COLO829 (cell line): Measurements from ENCODE around the gene PDE2A.

ENCODE experiments used
- DNase-seq: peaks from one replicate; pipeline ENCODE4 v3.0.0; 2012; ENCODE audit warnings: low spot score

Gene PDE2A

DNA sequence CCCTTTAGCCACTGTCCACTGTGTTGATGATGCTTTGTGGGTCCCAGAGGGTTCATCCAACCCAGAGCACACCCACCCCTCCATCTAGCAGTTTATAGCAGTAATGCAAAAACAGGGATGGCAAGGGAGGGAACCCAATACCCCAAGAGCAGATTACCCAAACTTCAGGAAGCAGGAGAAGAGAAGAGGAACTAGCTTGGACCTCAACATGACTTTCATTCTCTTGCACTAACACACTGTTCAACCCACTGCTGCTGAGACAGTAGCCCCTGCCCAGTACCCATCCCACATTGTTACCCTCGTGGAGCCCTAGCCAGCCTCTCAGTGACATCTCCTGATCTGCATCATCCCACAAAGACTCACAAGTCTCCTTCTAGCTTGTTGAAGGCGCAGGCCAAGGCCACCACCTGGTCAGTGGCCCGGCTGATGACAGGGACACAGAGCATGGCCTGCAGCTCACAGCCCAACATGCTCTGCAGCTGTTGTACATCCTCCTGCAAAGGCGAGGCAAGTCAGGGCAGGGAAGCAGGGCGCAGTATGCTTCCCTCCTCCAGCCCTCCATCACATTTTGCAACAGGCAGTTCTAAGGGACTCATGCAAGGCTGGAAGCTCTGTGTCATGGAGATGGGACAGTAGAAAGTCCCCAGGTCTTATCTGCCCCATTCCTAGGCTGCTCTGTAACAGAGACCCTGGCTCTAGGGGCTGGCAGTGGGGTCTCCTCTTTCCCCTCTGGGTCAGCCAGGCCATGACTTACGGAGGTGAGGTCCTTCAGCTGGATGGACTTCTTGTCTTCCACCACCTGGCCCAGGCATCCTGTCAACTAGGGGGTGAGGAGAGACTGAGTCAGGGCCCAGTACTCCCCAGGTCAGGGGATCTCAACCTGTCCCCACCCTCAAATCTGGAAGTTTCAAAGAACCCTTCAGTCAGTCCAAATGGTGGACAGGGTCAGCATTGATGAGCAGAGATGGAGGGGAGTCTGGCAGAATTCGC is 85.5 kb downstream of the PDE2A start:
- no peak for DNase-seq

DNA sequence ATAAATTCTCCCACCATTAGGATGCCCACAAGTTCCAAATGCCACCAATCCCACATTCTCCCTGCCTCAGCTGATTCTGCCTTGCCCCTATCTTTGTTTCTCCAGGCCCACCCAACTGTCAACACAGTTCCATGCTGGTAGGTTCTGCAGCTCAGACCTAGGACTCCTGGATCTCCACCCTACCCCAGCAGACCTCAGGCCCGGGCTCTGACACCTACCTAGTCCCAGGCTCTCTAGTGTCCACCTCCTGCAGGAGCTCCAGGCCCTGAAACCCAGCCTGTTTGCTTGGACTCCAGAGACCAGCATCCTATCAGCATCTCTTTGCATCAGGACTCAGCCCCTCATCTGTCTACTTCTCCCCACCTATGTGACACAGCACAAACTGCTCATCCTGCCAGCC is 86.5 kb downstream of the PDE2A start:
- DNase-seq: no peak

DNA sequence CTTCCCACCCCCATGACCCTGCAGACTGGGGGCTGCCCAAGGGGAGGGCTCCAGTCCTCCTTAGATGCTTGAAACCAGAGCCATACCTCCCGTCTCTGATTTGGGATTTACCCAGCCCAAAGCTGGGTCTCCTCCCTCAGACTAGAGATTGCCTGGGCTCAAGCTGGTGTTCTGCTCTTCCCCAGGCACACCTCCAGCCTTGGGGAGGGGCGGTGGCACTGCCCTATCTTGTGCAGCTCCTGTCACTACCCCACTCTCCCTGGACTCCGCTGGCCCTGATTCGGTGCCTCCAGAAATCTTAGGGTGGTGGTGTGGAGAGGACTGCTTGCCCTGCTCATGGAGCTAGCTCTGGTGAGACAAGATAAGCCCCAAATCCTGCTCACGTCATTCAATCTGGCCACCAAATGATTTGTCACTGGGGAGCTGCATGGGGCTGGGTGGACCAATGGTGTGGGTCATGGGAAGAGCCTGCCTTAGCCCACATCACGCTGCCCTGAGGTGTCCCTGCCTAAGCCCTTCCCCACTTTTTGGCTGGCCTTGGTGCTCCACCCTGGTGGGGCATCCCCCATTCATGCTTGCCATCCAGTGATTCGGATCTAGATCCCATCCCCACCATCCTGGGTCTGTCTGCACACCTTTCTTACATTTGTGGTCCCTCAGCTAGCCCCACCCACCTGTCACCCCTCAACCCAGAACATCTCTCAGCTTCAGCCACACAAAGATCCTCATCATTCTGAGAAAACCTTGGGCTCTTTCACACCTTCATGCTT is 87.7 kb downstream of the PDE2A start:
- DNase-seq: no peak

DNA sequence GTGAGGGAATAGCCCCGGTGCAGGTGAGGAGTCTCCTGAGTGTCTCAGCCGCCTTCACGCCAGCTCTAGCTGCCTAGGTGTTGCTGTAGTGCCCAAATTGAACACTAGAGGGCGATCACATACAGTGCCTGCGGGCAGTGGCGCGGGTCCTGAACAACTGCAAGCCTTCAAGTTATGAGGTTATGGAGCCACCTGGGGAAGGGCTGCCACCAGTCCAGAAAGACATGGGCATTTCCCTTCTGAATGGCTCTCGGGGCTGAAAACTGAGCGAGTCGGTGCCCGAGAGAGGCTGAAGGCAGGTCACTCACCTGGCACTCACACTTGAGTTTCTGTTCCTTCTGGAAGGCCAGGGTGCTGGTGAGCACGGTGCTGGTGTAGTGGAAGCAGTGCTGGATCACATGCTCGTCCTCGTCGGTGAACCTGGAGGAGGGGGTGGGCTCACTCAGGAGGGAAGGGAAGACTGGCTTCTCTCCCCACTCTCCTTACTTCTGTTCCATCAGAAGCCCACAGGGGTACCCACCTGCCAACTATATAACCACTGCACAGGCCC is 88.4 kb downstream of the PDE2A start:
- peak; percentile 49 for DNase-seq

DNA sequence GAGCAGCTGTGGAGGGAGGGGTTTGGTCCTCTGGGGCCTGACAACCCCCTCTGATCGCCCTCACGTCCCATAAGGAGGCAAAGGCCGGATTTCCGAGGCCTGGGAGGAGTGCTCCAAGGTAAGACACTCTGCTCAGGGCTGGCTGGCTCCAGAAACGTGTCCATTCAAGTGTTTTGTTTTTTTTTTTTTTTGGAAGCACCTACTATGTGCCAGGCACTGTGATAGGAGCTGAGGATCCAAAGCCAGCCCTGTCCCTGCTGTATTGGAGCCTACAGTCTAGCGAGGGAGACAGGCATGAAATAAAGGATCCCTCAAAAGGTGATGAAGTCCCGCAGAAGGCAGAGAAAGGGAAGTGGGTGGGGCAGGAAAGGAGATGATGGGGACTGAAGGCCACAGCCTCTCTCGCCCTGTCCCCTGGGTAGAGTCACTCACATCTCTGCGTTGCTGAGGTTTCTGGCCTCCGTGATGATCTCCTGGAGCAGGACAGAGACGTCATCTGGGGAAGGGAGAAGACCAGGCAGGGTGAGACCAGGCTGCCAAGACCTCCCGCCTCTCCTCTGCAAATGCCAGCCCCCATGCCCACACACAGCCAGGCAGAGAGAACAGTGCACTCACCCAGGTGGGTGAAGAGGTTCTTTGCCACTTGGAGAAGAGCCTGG is 89.2 kb downstream of the PDE2A start:
- no peak for DNase-seq

DNA sequence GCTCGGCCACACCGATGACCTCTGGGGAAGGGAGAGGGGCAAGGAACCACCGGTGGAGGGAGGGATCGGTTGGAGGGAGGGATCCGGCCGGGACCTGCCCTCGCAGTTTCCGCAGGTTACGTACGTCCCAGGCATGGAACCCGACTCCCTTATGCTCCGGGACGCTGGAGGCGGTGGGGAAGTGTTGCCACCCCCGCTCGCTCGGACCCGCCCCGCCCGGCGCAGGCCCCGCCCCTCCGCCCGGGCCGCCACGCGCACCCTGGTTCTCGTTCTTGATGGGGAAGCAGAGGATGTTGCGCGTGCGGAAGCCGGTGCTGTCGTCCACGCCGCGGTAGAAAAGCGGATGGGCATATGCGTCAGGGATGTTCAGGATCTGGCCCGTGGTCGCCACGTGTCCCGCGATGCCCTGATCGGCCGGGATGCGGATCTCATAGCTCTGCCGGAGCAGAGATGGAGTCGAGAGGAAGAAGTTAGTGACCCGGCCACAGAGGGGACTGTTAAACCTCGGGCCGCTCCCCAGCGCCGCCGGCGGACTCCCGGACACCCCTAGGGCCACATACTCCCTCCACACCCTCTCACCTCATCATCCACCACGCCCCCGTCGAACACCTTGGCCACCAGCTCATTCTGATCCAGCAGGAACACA is 89.8 kb downstream of the PDE2A start:
- DNase-seq: no peak

DNA sequence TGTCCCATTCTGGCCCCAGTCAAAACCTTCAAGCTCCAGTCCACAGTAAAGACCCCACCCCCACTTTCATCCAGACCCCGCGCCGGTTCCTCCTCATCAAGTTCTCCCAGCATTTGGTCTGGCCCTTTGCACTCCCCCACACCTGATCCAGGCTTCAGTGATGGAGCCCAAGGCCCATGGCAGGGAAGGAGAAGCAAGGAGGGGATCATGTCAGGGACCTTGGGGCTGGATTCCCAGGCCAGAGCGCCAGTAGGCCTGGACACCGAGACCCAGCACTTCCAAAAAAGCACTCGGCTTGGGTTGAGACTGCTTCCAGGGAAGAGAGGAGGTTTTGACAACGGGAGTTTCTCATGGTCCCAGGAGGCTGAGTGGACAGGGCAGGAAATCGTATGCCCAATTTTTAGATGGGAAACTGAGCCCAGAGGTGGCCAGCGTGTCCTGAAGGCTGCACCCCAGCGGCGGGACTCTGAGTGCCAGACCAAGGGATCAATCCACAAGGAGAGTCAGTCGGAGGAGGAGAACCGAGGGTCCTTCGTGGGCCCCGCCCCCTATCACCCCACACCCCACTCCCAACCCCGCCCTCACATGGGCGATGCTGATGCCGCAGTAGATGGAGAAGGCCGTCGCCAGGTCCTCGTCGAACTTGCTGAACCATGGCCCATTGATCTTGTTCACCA is 90.5 kb downstream of the PDE2A start:
- DNase-seq: no peak

DNA sequence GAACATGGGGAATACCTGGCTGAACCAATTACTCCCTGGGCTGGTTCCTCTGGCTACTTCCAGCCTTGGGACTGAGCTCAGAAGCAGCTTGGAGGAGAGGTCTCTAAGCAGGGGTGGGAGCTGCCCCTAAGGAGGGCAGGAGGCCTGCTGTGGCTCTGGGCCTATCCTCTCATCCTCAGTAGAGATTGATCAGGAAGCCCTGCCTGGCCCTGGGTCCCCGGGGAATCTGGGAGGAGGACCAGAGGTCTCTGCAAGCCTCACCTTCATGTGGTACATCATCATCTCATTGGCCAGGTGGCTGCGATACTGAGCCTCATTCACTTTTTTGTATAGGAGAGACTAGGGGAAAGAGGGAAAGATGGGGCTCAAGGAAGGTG is 91.1 kb downstream of the PDE2A start:
- DNase-seq: no peak

DNA sequence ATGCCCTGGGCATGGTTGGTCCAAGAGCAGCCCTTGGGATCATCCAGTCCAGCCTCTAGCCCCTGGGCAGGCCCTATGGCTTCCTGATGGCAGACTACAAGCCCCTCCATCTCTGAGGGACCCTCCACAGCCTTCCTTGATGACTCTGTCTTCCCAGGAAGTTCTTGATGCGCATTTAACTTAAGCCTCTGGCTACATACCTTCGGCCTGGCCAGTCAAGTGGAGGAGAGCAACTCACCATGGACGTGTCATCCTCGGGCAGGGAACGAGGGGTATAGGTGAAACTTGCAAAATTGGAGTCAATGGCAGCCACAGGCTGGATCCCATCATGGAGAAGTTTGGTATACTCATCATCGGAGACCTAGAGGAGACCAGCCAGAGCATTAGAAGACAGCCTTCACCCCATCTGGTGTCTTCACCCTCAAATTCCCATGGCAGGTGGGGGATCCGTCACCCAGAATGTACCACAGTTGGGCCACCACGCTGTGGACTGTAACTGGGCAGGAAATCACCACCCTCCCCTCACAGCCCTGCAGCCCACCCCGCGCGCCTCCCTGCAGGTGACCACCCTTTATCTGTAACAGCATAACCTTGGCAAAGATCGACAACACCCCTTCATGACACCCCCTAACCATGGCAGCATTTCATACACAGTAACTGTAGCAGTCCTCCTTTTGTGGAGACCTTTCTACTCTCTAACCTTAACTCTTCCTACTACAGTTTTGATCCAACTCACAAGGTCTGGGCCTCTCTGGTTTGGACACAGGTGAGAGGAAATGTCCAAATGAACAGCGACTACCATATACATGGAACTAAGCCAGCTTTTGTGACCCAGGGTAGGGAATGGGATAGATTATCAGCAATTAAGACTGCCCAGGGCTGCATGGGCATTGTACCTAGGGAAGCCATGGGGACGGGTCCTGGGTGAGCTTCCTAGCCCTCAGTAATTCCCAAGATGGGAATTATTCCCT is 91.7 kb downstream of the PDE2A start:
- no peak for DNase-seq

DNA sequence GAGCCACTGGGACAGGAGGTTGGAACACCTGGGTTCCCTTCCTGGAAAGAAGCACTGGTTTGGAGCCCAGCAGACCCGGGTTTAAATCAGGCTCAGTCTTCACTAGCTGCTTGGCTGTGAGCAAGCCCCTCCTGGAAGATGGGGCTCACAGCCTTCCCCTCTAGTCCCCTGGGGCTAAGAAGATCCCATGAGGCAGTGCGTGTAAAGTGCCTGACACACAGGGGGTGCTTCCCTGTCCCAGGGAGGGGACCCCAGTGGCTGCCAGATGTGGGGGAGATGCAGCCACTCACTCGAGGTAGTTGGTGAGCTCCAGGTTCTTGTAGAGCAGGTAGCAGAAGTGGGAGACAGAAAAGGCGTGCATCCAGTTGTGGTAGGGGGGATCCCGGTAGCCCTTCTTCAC is 93.2 kb downstream of the PDE2A start:
- DNase-seq: no peak

DNA sequence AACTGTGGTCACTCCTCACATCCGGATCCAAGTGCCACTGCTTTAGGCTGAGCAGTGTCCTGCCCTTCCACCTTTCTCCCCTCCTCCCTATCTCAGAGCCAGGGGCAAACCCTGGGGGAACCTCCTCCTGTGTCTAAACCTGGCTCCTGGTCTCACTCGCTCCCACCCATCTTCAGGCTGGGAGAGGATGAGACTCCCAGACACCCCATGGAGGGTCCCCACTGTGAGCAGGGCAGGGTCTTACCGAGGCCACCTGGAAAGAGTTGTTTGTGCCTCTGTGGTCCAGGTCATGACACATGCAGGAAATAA is 93.6 kb downstream of the PDE2A start:
- DNase-seq: no peak

DNA sequence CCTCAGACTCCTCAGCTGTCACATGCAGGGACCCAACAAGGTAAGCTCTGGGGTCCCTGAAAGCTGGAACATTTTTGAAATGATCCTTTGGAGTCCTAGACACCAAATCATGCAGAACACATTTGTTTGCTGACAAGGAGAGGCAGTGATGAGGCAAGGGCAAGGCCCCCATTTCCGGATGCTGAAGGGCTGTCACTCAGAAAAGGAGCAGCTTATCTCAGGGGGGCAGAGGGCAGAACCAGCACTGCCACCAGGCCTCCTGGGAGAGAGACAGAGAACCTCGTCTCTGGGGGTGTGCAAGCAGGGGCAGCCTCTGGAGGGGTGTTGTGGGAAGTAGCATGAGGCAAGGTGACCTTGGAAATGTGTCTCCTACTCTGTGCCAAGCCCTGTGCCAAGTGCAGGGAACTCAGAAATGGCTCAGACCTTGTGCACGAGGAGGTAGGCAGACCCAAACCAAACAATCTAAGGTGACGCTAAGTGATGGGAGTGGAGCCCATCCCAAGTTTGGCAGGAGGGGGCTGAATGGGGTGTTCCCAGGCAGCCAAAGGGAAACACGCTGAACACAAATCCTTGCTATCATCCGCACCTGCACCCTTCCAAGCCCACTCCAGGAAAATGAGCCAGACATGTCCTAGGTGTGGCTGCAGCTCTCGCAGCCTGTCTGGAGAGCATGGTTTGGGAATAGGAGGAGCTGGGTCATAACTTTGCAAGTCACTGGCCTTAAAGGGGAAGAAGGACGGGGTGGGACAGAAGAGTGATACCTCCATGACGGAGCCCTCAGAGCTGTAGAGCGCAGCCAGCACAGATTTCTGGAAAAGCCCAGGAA is 94.2 kb downstream of the PDE2A start:
- DNase-seq: no peak

DNA sequence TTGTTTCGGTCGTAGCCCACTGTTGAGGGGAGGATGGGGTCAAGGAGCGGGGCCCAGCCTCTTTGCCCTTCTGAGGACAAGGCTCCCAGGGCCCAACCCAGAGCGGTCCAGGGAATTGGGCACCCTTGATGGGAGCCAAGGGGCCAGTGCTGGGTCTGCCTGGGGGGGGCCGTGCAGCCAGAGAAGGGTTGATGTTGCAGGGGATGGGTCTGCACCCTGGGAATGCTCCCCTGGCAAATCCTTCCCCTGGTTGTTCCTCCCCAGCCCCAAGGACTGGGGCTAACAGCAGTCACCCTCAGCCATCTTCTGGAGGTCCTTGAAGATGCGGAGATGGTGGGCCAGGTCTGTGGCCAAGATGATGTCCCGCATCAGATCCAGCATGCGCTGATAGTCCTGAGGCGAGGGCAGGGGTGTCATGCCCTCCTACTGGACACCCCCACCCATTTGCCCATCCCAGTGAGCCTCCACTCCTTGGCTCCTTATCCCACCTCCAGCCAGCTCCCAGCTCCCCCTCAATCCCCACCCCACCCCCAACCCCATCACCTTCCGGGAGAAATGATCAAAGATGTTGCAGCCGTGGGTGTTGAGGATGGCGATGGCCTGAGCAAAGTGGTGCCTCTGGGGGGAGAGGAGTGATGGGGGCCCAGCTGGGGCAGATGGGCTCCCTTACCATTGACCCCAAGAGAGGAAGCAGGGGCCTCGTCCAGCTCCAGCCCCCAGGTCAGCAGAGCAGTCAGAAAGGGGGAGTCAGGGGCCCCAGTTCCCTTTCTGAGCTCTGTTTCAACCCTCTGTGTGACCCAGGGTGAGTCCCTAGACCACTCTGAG is 95.0 kb downstream of the PDE2A start:
- DNase-seq: no peak

DNA sequence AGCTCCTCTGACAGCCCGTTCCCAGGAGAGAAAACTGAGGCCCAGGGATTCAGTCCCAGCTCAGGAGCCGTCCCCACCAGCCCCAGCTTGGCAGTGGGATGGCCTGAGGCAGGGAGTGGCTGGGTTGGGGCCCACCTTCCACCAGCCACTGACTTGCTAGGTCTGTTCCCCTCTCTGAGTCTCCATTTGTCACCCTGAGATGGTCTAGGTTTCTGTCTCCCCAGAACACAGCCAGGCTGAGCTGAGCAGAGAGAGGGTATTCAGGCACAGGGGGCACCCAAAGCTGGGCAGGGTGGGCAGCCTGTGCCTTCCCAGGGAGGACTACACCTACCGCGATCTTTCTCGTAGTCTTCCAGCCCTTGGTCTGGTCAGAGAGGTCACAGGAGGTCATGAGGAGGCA is 95.7 kb downstream of the PDE2A start:
- no peak for DNase-seq

DNA sequence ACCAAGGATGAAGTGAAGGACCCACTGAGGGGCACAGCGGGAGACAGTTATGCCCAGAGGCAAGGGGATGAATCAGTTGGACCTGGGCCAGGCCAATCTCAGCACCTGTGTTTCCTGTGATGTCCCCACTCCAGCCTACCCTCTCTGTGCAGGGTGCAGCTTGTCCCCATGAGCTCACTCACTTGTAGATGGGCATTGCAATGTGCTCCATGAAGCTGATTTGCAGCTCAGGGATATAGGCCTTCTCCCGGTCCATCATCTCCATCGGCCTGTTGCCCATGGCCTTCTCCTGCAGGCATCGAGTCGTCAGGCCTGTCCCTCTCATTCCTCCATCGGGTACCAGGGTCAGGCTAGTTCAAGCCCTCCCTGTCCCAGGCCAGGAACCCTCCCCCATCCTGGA is 96.2 kb downstream of the PDE2A start:
- no peak for DNase-seq

DNA sequence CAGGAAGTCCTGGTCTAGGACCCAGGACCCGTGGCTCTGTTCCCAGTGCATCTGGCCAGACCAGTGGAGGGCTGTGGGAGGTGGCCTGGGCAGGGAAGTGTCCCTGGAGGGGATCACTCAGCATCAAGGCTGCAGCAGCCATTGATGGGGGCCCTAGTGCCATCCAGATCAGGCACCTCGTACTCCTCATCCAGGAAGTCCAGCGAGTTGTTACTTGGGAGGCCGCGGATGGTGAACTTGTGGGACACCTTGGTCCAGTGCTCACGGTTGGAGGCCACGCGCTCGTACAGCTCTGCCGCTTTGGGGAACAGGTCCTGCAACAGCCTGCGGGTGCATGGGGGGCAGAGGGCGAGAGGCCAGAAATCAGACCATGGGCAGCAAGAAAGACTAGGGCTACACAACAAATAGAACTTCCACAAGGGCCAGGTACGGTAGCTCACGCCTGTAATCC is 96.9 kb downstream of the PDE2A start:
- DNase-seq: no peak

DNA sequence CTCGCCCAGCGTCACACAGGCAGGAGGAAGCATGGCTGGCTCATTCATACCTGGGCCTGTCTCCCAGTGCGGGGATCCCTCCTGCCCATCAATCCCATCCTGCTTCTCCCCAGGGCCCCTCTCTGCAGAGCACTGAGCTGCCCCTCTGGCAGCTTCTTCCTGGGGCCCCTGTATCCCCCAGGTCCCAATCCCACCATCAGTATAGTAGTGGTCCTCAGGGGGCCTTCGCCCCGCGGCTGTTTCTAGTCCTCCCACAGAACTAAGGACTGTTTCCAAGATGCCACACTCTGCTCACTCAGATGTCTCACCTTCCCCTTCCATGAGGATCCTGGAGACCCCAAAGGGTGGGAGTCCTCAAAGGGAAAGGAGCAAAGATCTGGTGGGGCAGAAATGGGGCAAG is 97.6 kb downstream of the PDE2A start:
- no peak for DNase-seq

DNA sequence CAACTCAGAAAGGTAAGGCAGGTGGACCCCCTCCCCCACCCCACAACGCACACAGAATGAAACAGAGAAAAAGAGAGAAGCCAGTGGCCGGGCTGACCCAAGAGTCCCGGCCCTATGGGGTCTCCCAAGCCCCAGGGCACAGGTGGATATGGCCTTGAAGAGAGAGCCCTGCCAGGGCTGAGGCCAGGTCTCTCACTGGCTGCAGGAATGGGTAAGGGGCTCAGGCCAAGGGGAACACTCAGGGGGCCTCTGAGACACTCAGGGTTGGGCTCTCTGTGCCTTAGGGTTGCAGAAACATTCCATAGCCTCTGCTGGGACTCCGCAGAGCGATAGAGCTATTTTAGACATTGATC is 98.0 kb downstream of the PDE2A start:
- no peak for DNase-seq
